WTC11 (cell line): ENCODE data around the gene UCN3. TPM values are rescaled to one million over a fixed set of nuclear protein-coding genes. Genes with fewer than 3 reads are reported as not detected.
A peak's percentile ranks its signal among the peaks of the same experiment; 100 is the strongest.

Experiments used
- ATAC-seq: fragments of 200-7000 bp; cut with Tn5 transposase; 2 replicates; pipeline ENCODE4 v1.10.0; 2021; ENCODE audit warnings: mild to moderate bottlenecking, moderate library complexity
- CTCF ChIA-PET: fragments of 300-600 bp; sonication (Branson Sonifier 250); formaldehyde crosslinking; loops from one replicate; lab custom pipeline; 2021; ENCODE audit warnings: antibody characterized with exemption; lab: Charles Lee
- POLR2A ChIA-PET: fragments of 350-600 bp; sonication (Branson Sonifier 250); formaldehyde crosslinking; loops from one replicate; lab custom pipeline; 2021; ENCODE audit warnings: antibody characterized with exemption; lab: Charles Lee
- DNase-seq: peaks from one replicate; pipeline ENCODE4 v3.0.0; 2021; ENCODE audit warnings: low spot score
- H3K27ac Mint-ChIP-seq: 2 replicates; pipeline ENCODE4 v1.8.0; 2021; ENCODE audit warnings: mixed read lengths
- H3K27me3 Mint-ChIP-seq: 2 replicates; pipeline ENCODE4 v1.8.0; 2021; ENCODE audit warnings: low read depth, mild to moderate bottlenecking, moderate library complexity, mixed read lengths
- H3K36me3 Mint-ChIP-seq: 2 replicates; pipeline ENCODE4 v1.8.0; 2021; ENCODE audit warnings: mixed read lengths
- H3K4me1 Mint-ChIP-seq: 2 replicates; pipeline ENCODE4 v1.8.0; 2022; ENCODE audit warnings: mixed read lengths
- H3K4me3 Mint-ChIP-seq: 2 replicates; pipeline ENCODE4 v1.8.0; 2021; ENCODE audit warnings: mild to moderate bottlenecking, moderate library complexity, mixed read lengths
- H3K9me3 Mint-ChIP-seq: 2 replicates; pipeline ENCODE4 v1.8.0; 2021; ENCODE audit warnings: mixed read lengths
- CBFB ChIP-seq: sonication (generic); formaldehyde crosslinking; IDR thresholded peaks from 2 replicates; pipeline ENCODE4 v1.8.1; 2022; ENCODE audit warnings: mild to moderate bottlenecking, low read depth, missing genetic modification reagents
- CREB1 ChIP-seq: sonication (generic); formaldehyde crosslinking; IDR thresholded peaks from 2 replicates; pipeline ENCODE4 v1.8.0; 2023; ENCODE audit warnings: mild to moderate bottlenecking, missing genetic modification reagents
- FOXK1 ChIP-seq: sonication (generic); formaldehyde crosslinking; IDR thresholded peaks from 2 replicates; pipeline ENCODE4 v1.8.0; 2022; ENCODE audit warnings: mild to moderate bottlenecking, moderate library complexity, missing genetic modification reagents
- GRHL2 ChIP-seq: fragments of 250-450 bp; sonication (Bioruptor Pico); IDR thresholded peaks from 2 replicates; pipeline ENCODE4 v1.8.0; 2022; ENCODE audit warnings: mild to moderate bottlenecking, moderate library complexity; ENCODE audit not compliant: insufficient replicate concordance, severe bottlenecking
- IRF1 ChIP-seq: sonication (generic); formaldehyde crosslinking; IDR thresholded peaks from 2 replicates; pipeline ENCODE4 v1.8.0; 2023; ENCODE audit warnings: missing genetic modification reagents
- IRF2 ChIP-seq: sonication (generic); formaldehyde crosslinking; IDR thresholded peaks from 2 replicates; pipeline ENCODE4 v1.8.0; 2022; ENCODE audit warnings: low read depth, missing genetic modification reagents, borderline replicate concordance
- JUN ChIP-seq: sonication (generic); formaldehyde crosslinking; IDR thresholded peaks from 2 replicates; pipeline ENCODE4 v1.8.0; 2023; ENCODE audit warnings: mild to moderate bottlenecking, missing genetic modification reagents
- KAT7 ChIP-seq: sonication (generic); formaldehyde crosslinking; IDR thresholded peaks from 2 replicates; pipeline ENCODE4 v1.8.1; 2023; ENCODE audit warnings: missing genetic modification reagents, mild to moderate bottlenecking, borderline replicate concordance
- NR1H2 ChIP-seq: sonication (generic); formaldehyde crosslinking; IDR thresholded peaks from 2 replicates; pipeline ENCODE4 v1.9.0; 2021; ENCODE audit warnings: mild to moderate bottlenecking, moderate library complexity, missing genetic modification reagents
- PRRX2 ChIP-seq: fragments of 250-450 bp; sonication (Bioruptor Pico); IDR thresholded peaks from 2 replicates; pipeline ENCODE4 v1.8.0; 2021; ENCODE audit warnings: mild to moderate bottlenecking
- RELA ChIP-seq: sonication (generic); formaldehyde crosslinking; IDR thresholded peaks from 2 replicates; pipeline ENCODE4 v1.8.1; 2022; ENCODE audit warnings: missing genetic modification reagents, mild to moderate bottlenecking, borderline replicate concordance
- SP1 ChIP-seq: sonication (generic); formaldehyde crosslinking; conservative IDR thresholded peaks from 2 replicates; pipeline ENCODE4 v1.8.1; 2022; ENCODE audit warnings: missing genetic modification reagents
- ZBTB21 ChIP-seq: sonication (generic); formaldehyde crosslinking; IDR thresholded peaks from 2 replicates; pipeline ENCODE4 v1.8.1; 2023; ENCODE audit warnings: mild to moderate bottlenecking, missing genetic modification reagents, borderline replicate concordance
- ZNF138 ChIP-seq: sonication (generic); formaldehyde crosslinking; conservative IDR thresholded peaks from 2 replicates; pipeline ENCODE4 v1.8.1; 2022; ENCODE audit warnings: mild to moderate bottlenecking, moderate library complexity, missing genetic modification reagents
- ZNF317 ChIP-seq: sonication (generic); formaldehyde crosslinking; IDR thresholded peaks from 2 replicates; pipeline ENCODE4 v1.8.1; 2023; ENCODE audit warnings: low read depth, mild to moderate bottlenecking, moderate library complexity, missing genetic modification reagents, borderline replicate concordance
- ZNF423 ChIP-seq: fragments of 250-450 bp; sonication (Bioruptor Pico); IDR thresholded peaks from 2 replicates; pipeline ENCODE4 v2.1.2; 2022; ENCODE audit warnings: mild to moderate bottlenecking, moderate library complexity
- total RNA-seq: library from RNA; stranded (reverse); gene quantifications from 3 replicates; pipeline ENCODE4 v1.2.3, GENCODE V29; 2021
- TF ChIP-seq, protein P1 (sequence below): fragments of 250-450 bp; sonication (Bioruptor Pico); IDR thresholded peaks from 2 replicates; pipeline ENCODE4 v1.9.0; 2021; ENCODE audit warnings: mild to moderate bottlenecking
- TF ChIP-seq, protein P2 (sequence below): sonication (generic); formaldehyde crosslinking; IDR thresholded peaks from 2 replicates; pipeline ENCODE4 v1.8.1; 2022; ENCODE audit warnings: low read depth, missing genetic modification reagents, borderline replicate concordance
- TF ChIP-seq, protein P3 (sequence below): fragments of 250-450 bp; sonication (Bioruptor Pico); IDR thresholded peaks from 2 replicates; pipeline ENCODE4 v1.9.0; 2021; ENCODE audit warnings: moderate library complexity, mild to moderate bottlenecking, inconsistent platforms, borderline replicate concordance
- TF ChIP-seq, protein P4 (sequence below): fragments of 250-450 bp; sonication (Bioruptor Pico); conservative IDR thresholded peaks from 2 replicates; pipeline ENCODE4 v1.9.0; 2021; ENCODE audit warnings: mild to moderate bottlenecking
- TF ChIP-seq, protein P5 (sequence below): sonication (generic); formaldehyde crosslinking; IDR thresholded peaks from 2 replicates; pipeline ENCODE4 v1.8.1; 2022; ENCODE audit warnings: missing genetic modification reagents, borderline replicate concordance

The UCN3 gene
- total RNA-seq, 1 experiment from 2014 or later: not detected

GRCh38 chr10:5402798-5403197 lies 38.0 kb downstream of the UCN3 start (continued):
- TF ChIP-seq, protein P1, sequence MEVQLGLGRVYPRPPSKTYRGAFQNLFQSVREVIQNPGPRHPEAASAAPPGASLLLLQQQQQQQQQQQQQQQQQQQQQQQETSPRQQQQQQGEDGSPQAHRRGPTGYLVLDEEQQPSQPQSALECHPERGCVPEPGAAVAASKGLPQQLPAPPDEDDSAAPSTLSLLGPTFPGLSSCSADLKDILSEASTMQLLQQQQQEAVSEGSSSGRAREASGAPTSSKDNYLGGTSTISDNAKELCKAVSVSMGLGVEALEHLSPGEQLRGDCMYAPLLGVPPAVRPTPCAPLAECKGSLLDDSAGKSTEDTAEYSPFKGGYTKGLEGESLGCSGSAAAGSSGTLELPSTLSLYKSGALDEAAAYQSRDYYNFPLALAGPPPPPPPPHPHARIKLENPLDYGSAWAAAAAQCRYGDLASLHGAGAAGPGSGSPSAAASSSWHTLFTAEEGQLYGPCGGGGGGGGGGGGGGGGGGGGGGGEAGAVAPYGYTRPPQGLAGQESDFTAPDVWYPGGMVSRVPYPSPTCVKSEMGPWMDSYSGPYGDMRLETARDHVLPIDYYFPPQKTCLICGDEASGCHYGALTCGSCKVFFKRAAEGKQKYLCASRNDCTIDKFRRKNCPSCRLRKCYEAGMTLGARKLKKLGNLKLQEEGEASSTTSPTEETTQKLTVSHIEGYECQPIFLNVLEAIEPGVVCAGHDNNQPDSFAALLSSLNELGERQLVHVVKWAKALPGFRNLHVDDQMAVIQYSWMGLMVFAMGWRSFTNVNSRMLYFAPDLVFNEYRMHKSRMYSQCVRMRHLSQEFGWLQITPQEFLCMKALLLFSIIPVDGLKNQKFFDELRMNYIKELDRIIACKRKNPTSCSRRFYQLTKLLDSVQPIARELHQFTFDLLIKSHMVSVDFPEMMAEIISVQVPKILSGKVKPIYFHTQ: no peak
- TF ChIP-seq, all 79 proteins: peak for 0

GRCh38 chr10:5404208-5405041 lies 39.7 kb downstream of the UCN3 start, which contains the start of gene TUBAL3:
Gene TUBAL3 (minus strand): TSS chr10:5404828. CDS start chr10:5404792, 36 bp downstream.
- Mint-ChIP-seq H3K27ac (no peak within 1 kb of the TSS), H3K27me3 (no peaks in the 10 kb centered on the region), H3K9me3 (peaks cover 28% of the 10 kb centered on the region), H3K36me3 (peaks cover 18% of the 10 kb centered on the region), H3K4me3 (no peak within 1 kb of the TSS), H3K4me1 (no peaks in the 10 kb centered on the region)
- TF ChIP-seq, protein P2, sequence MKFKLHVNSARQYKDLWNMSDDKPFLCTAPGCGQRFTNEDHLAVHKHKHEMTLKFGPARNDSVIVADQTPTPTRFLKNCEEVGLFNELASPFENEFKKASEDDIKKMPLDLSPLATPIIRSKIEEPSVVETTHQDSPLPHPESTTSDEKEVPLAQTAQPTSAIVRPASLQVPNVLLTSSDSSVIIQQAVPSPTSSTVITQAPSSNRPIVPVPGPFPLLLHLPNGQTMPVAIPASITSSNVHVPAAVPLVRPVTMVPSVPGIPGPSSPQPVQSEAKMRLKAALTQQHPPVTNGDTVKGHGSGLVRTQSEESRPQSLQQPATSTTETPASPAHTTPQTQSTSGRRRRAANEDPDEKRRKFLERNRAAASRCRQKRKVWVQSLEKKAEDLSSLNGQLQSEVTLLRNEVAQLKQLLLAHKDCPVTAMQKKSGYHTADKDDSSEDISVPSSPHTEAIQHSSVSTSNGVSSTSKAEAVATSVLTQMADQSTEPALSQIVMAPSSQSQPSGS (CRISPR knock-in tag): no peak
- TF ChIP-seq ZNF317 (CRISPR knock-in tag) (no peak), RELA (CRISPR knock-in tag) (no peak), GRHL2 (no peak), ZNF423 (CRISPR knock-in tag) (no peak), SP1 (CRISPR knock-in tag) (no peak), FOXK1 (no peak), KAT7 (CRISPR knock-in tag) (no peak), CBFB (no peak), CREB1 (CRISPR knock-in tag) (no peak)
- TF ChIP-seq, protein P3, sequence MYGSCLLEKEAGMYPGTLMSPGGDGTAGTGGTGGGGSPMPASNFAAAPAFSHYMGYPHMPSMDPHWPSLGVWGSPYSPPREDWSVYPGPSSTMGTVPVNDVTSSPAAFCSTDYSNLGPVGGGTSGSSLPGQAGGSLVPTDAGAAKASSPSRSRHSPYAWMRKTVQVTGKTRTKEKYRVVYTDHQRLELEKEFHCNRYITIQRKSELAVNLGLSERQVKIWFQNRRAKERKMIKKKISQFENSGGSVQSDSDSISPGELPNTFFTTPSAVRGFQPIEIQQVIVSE (CRISPR knock-in tag): no peak
- POLR2A ChIA-PET: no interaction called here
- ATAC-seq (0 out of 2 replicates have a peak, but pooled peaks have one; percentile 38), DNase-seq (no peak)
- CTCF ChIA-PET: interaction anchor here (1.1 kb wide), 1 partner anchor 111 kb away, joined by 3 read pairs; no protein-coding TSS in a partner anchor

DNA sequence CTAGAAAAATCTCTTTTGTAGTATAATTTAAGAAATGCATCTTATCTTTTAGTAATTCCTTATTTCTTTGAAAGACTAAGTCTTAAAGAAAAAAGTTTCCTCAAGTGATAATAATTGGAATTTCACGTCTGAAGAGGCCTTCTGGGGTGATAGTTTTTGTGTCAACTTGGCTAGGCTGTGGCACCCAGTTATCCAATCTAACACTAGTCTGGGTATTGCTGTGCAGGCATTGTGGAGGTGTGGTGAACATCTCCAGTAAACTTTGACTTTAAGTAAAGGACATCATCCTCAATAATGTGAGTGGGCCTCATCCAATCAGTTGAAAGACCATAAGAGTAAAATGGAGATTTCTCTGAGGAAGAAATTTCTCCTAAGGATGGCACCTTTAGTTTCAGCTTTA lies 42.2 kb downstream of the UCN3 start:
- peaks cover 22% of the 10 kb centered on the region for H3K36me3 Mint-ChIP-seq
- no peak overlapping the region for H3K4me3 Mint-ChIP-seq
- DNase-seq (no peak), ATAC-seq (no peak)
- no peak overlapping the region for H3K27ac Mint-ChIP-seq
- CTCF ChIA-PET: no interaction called here
- peaks cover 40% of the 10 kb centered on the region for H3K9me3 Mint-ChIP-seq
- H3K4me1 Mint-ChIP-seq: no peaks in the 10 kb centered on the region
- no peaks in the 10 kb centered on the region for H3K27me3 Mint-ChIP-seq
- POLR2A ChIA-PET: interaction anchor here (0.7 kb wide), 1 partner anchor 22 kb away, joined by 4 read pairs; no protein-coding TSS in a partner anchor
- TF ChIP-seq ZBTB21 (CRISPR knock-in tag): no peak
- TF ChIP-seq, protein P4, sequence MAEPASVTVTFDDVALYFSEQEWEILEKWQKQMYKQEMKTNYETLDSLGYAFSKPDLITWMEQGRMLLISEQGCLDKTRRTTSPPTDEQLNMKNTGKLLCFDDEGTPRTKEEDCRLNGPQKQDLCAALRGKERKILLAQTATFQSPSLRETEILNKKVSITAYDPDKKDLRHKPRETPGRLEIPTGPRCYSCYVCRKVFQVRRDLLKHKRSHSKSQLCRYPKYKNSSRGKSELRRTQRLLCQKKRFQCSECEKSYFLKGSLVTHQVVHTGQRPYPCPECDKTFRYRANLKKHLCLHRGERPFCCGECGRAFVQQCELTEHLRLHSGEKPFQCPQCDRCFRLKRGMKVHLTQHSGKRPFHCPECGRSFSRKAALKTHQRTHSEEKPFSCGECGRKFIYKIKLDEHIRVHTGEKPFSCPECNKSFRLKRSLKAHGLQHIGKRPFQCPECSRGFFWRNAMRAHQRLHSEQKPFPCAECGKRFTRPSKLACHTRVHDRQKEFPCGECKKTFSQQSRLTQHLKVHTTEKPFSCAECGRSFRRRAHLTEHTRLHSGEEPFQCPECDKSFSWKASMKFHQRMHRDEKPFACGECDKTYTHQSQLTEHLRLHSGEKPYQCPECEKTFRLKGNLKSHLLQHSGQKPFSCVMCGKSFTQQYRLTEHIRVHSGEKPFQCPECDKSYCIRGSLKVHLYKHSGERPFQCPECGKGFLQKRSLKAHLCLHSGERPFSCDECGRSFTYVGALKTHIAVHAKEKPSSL (CRISPR knock-in tag): no peak
- TF ChIP-seq IRF2: no peak
- no peak for TF ChIP-seq NR1H2 (CRISPR knock-in tag)
- no peak for TF ChIP-seq PRRX2 (CRISPR knock-in tag)
- no peak for TF ChIP-seq CBFB
- no peak for TF ChIP-seq JUN (CRISPR knock-in tag)
- no peak for TF ChIP-seq ZNF138 (CRISPR knock-in tag)
- TF ChIP-seq, protein P5, sequence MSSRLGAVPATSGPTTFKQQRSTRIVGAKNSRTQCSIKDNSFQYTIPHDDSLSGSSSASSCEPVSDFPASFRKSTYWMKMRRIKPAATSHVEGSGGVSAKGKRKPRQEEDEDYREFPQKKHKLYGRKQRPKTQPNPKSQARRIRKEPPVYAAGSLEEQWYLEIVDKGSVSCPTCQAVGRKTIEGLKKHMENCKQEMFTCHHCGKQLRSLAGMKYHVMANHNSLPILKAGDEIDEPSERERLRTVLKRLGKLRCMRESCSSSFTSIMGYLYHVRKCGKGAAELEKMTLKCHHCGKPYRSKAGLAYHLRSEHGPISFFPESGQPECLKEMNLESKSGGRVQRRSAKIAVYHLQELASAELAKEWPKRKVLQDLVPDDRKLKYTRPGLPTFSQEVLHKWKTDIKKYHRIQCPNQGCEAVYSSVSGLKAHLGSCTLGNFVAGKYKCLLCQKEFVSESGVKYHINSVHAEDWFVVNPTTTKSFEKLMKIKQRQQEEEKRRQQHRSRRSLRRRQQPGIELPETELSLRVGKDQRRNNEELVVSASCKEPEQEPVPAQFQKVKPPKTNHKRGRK (CRISPR knock-in tag): no peak
- no peak for TF ChIP-seq GRHL2
- TF ChIP-seq IRF1 (CRISPR knock-in tag): no peak
- TF ChIP-seq ZNF423 (CRISPR knock-in tag): no peak
